GM10248 (cell line): Measurements from ENCODE around the gene IDNK.
"Not testable (repeated sequence)": the region's sequence is repeated elsewhere in the genome, so short reads cannot be mapped to it uniquely, and the experiment has no call there.

Experiments
- CTCF ChIA-PET: fragments of 300-600 bp; sonication (Branson Sonifier 250); formaldehyde crosslinking; extraction: SDS; loops from one replicate; lab custom pipeline; 2021; ENCODE audit warnings: antibody characterized with exemption; lab: Yijun Ruan, JAX
- POLR2A ChIA-PET: fragments of 350-650 bp; sonication (Branson Sonifier 250); formaldehyde crosslinking; extraction: SDS; loops from one replicate; lab custom pipeline; 2020; ENCODE audit warnings: antibody characterized with exemption; lab: Yijun Ruan, JAX
- DNase-seq: peaks from one replicate; pipeline ENCODE4 v3.0.0; 2012; ENCODE audit errors: extremely low spot score
- TF ChIP-seq, protein P1 (sequence below): IDR thresholded peaks from 2 replicates; pipeline ENCODE4 v1.5.1; 2012; ENCODE audit warnings: mild to moderate bottlenecking, low read depth; ENCODE audit errors: extremely low read depth, missing control alignments, control extremely low read depth

The IDNK gene

DNA sequence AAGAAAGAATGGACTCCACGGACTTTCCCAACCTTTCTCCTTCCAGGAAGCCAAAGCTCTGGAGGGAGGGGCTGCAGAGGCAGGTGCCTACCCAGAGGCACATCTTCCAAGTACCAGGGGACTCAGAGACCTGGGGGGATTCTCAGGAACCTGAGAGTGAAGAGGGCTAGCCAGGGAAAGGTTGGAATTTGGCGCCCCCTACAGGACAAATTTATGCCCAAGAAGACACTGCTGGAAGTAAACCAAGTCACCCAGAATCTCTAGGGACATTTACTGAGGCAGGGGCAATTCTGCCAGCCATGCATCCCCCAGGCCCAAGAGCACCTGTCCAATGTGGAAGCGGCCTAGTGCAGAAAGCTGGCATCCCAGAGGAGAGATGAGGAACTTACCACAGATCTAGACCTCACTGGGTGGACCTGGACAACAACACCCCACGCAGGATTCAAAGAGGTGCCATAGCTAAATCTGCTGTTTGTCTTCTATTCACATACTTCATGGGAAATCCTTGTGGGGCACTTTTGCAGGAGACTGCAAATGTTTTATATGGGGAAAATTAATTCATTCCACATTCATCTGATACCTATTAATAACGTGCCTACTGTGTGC, 25.9 kb upstream of the IDNK start:
- CTCF ChIA-PET: interaction anchor here (0.7 to 2.6 kb wide), 12 partner anchors 13 to 270 kb away, joined by 3 to 32 read pairs (median 5); no protein-coding TSS in a partner anchor
- POLR2A ChIA-PET: no interaction called here
- TF ChIP-seq, protein P1, sequence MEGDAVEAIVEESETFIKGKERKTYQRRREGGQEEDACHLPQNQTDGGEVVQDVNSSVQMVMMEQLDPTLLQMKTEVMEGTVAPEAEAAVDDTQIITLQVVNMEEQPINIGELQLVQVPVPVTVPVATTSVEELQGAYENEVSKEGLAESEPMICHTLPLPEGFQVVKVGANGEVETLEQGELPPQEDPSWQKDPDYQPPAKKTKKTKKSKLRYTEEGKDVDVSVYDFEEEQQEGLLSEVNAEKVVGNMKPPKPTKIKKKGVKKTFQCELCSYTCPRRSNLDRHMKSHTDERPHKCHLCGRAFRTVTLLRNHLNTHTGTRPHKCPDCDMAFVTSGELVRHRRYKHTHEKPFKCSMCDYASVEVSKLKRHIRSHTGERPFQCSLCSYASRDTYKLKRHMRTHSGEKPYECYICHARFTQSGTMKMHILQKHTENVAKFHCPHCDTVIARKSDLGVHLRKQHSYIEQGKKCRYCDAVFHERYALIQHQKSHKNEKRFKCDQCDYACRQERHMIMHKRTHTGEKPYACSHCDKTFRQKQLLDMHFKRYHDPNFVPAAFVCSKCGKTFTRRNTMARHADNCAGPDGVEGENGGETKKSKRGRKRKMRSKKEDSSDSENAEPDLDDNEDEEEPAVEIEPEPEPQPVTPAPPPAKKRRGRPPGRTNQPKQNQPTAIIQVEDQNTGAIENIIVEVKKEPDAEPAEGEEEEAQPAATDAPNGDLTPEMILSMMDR: peak; percentile 69
- peak; percentile 68 for DNase-seq

DNA sequence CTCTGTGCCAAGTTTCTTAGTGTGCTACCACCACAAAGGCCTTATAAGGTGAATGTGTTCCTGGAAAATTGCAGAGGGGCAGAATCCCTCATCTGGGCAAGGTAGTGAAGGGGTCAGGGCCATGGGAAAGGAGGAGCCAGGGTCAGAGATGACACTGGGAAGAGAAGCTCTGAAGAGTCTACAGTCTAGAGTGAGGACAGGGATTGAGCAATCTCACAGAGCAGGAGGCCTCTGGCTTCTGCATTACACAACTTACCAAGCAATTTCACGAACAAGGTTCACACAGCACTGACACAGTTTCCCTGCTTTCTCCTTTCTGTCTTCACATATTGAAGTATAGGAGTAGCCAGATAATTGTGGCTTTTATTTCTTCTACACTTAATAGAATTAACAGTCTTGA, 24.5 kb upstream of the IDNK start:
- ChIA-PET CTCF (interaction anchor here (1.0 to 1.7 kb wide), 3 partner anchors 19 to 264 kb away, joined by 3 to 5 read pairs (median 5); no protein-coding TSS in a partner anchor), POLR2A (no interaction called here)
- DNase-seq: no peak
- TF ChIP-seq, protein P1: no peak

DNA sequence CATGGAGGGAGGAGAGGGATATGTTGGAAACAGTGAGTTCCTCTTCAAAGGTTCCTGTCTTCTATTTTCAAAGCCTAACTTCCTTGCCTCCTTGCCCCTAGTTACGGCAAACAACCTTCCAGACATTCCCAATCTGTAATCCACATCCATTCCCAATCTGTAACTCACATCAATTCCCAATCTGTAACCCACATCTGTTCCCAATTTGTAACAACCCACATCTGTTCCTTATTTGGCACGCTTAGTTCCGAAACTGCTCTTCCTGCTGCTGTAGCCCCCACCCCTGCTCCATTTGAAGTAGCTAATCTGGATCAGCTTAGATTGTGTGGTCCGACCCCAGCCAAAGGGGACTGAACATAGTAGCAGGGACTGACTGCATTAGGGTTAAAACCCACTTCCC, 23.9 kb upstream of the IDNK start:
- TF ChIP-seq, protein P1: no peak
- POLR2A ChIA-PET: no interaction called here
- CTCF ChIA-PET: interaction anchor here (1.6 kb wide), 1 partner anchor 264 kb away, joined by 5 read pairs; no protein-coding TSS in a partner anchor
- DNase-seq: no peak

DNA sequence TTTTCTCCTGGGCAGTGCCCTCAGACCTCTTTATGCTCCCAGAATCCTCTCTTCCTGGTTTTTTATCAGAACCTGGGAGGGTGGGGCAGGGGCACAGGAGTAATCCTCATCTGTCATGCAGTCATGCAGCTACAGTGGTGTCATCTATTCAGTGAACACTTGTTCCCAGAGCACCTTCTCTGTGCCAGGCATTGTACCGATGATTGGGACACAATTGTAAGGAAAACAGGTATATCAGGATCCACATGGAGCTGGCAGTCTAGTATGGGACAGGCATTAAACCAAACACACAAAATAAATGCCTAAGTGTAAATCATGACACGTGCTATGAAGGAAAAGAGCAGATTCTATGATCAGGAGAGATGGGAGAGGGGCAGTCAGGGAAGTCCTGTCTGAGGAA, 21.5 kb upstream of the IDNK start:
- TF ChIP-seq, protein P1: no peak
- ChIA-PET CTCF (interaction anchor here (0.9 to 2.3 kb wide), 3 partner anchors 16 to 268 kb away, joined by 4 to 6 read pairs (median 4); no protein-coding TSS in a partner anchor), POLR2A (no interaction called here)
- DNase-seq: no peak

DNA sequence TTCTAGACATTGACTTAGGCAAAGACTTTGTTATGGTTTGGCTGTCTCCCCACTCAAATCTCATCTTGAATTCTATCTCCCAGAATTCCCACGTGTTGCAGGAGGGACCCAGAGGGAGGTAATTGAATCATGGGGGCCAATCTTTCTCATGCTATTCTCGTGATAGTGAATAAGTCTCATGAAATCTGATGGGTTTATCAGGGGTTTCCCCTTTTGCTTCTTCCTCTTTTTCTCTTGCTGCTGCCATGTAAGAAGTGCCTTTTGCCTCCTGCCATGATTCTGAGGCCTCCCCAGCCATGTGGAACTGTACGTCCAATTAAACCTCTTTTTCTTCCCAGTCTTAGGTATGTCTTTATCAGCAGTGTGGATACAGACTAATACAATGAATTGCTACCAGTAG, 15.3 kb upstream of the IDNK start:
- POLR2A ChIA-PET, DNase-seq, CTCF ChIA-PET: not testable (repeated sequence)

DNA sequence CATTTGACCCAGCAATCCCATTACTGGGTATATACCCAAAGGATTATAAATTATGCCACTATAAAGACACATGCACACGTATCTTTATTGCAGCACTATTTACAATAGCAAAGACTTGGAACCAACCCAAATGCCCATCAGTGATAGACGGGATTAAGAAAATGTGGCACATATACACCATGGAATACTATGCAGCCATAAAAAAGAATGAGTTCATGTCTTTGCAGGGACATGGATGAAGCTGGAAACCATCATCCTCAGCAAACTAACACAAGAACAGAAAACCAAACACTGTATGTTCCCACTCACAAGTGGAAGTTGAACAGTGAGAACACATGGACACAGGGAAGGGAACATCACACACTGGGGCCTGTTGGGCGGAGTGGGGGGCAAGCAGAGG, 9.6 kb upstream of the IDNK start:
- DNase-seq, POLR2A ChIA-PET, CTCF ChIA-PET: not testable (repeated sequence)

DNA sequence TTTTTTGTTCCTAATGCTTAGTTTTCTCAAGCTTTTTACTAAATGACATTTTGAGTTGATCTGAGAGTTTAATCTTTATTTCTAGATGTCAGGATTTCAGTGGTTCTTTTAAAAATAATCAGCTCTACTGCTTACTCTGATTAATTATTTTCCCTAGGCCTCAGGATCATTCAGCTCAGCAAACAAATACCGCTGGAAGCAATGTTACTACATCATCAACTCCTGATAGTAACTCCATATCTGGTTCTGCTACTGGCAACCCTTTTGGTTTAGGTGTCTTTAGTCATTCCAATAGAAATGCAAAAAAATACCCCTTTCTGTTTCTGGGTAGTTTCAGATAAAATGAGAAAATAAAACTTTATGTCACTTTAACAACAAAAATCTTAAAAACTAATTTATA, 5.6 kb upstream of the IDNK start:
- no peak for DNase-seq
- ChIA-PET CTCF (interaction anchor here (1.2 to 1.3 kb wide), 2 partner anchors 9 to 16 kb away, joined by 3 to 4 read pairs; no protein-coding TSS in a partner anchor), POLR2A (no interaction called here)
- TF ChIP-seq, protein P1: no peak
